ENCODE measurements around the gene ORM1.

The ORM1 gene

DNA sequence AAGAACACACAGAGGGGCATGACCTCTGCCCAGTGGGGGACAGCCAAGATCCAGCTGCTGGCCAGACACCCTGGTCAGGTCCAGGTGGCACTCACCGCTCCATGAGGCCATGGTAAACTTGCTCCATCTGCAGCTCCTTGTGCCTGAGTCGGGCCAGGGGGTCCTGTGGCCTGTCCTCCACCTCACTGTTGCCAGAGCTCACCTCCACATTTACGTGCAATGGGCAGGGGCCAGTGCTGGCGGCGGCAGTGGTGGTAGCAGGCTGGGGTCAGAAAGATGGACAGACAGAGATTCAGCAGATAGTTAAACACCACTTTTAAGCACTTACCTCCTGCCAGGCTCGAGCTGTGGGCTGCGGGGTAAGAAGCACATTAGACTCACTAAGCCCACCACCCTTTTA, 36.9 kb downstream of the ORM1 start:
- DNase-seq (ENCODE audit: low spot score): no peak
- TF ChIP-seq, protein P1, sequence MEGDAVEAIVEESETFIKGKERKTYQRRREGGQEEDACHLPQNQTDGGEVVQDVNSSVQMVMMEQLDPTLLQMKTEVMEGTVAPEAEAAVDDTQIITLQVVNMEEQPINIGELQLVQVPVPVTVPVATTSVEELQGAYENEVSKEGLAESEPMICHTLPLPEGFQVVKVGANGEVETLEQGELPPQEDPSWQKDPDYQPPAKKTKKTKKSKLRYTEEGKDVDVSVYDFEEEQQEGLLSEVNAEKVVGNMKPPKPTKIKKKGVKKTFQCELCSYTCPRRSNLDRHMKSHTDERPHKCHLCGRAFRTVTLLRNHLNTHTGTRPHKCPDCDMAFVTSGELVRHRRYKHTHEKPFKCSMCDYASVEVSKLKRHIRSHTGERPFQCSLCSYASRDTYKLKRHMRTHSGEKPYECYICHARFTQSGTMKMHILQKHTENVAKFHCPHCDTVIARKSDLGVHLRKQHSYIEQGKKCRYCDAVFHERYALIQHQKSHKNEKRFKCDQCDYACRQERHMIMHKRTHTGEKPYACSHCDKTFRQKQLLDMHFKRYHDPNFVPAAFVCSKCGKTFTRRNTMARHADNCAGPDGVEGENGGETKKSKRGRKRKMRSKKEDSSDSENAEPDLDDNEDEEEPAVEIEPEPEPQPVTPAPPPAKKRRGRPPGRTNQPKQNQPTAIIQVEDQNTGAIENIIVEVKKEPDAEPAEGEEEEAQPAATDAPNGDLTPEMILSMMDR (IDR thresholded peaks at IDR 0.05; ENCODE audit: borderline replicate concordance, control extremely low read depth, extremely low read depth, insufficient read depth, missing control alignments): no peak
- in situ Hi-C loops (cut with MboI; ENCODE audit: low sequenced_read_pairs, unreplicated experiment): no loop called here

DNA sequence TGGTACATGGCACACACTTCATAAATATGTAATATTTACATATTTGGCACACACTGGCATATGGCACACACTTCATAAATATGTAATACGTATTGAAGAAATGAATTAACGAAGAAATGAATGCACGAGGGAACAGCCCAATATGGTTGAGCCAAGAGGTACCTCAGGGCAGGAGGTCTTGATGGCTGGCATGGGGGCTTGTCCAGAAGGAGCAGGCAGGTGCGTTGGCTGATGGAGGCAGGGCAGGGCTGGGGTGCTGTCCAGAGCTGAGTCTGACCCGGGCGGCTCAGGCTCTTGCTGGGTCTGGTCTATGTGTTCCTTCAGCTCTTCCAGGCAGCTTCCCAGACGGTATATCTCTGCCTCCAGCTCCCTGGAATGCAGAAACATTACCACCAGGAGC, 38.6 kb downstream of the ORM1 start:
- in situ Hi-C loops (cut with MboI; ENCODE audit: low sequenced_read_pairs, unreplicated experiment): no loop called here
- TF ChIP-seq, protein P1 (IDR thresholded peaks at IDR 0.05; ENCODE audit: borderline replicate concordance, control extremely low read depth, extremely low read depth, insufficient read depth, missing control alignments): no peak
- no peak for DNase-seq (ENCODE audit: low spot score)

- in situ Hi-C loops (cut with MboI; ENCODE audit: low sequenced_read_pairs, unreplicated experiment): no loop called here
- TF ChIP-seq, protein P1 (IDR thresholded peaks at IDR 0.05; ENCODE audit: borderline replicate concordance, control extremely low read depth, extremely low read depth, insufficient read depth, missing control alignments): no peak
- DNase-seq (ENCODE audit: low spot score): no peak
Observed at GRCh38 chr9:114362394-114362793, 39.5 kb downstream of the ORM1 start.

- TF ChIP-seq, protein P1 (IDR thresholded peaks at IDR 0.05; ENCODE audit: borderline replicate concordance, control extremely low read depth, extremely low read depth, insufficient read depth, missing control alignments): no peak
- in situ Hi-C loops (cut with MboI; ENCODE audit: low sequenced_read_pairs, unreplicated experiment): no loop called here
- no peak for DNase-seq (ENCODE audit: low spot score)
Observed at GRCh38 chr9:114363424-114363823, 40.5 kb downstream of the ORM1 start.

GRCh38 chr9:114364134-114365041, 41.5 kb downstream of the ORM1 start:
- in situ Hi-C loops (cut with MboI; ENCODE audit: low sequenced_read_pairs, unreplicated experiment): no loop called here
- DNase-seq (ENCODE audit: low spot score): no peak
- TF ChIP-seq, protein P1 (IDR thresholded peaks at IDR 0.05; ENCODE audit: borderline replicate concordance, control extremely low read depth, extremely low read depth, insufficient read depth, missing control alignments): no peak

GRCh38 chr9:114365194-114365593, 42.3 kb downstream of the ORM1 start:
- TF ChIP-seq, protein P1 (IDR thresholded peaks at IDR 0.05; ENCODE audit: borderline replicate concordance, control extremely low read depth, extremely low read depth, insufficient read depth, missing control alignments): no peak
- DNase-seq (ENCODE audit: low spot score): no peak
- in situ Hi-C loops (cut with MboI; ENCODE audit: low sequenced_read_pairs, unreplicated experiment): no loop called here
